Tibial nerve (tissue), 4 donors: ENCODE measurements around the gene NMT1. TPM values are rescaled to one million over a fixed set of nuclear protein-coding genes. Genes with fewer than 3 reads are reported as not detected.

ENCODE experiments used
- DNase-seq, 2 donors: peaks; one replicate each; pipeline ENCODE4 v3.0.0-alpha.2; 2019; ENCODE audit warnings: low spot score in 2 of 2
- H3K27ac ChIP-seq, 4 donors: fragments of 200-600 bp; sonication (generic) in 3 of 4; one replicate each; pipeline ENCODE4 v1.5.1; 2017 to 2019; ENCODE audit warnings: mild to moderate bottlenecking in 1 of 4
- H3K27me3 ChIP-seq, 2 donors: fragments of 200-600 bp; sonication (generic) in 1 of 2; one replicate each; pipeline versions ENCODE4 v1.5.1 to v1.6.0; 2017 to 2019
- H3K36me3 ChIP-seq, 3 donors: fragments of 200-600 bp; sonication (generic); one replicate each; pipeline ENCODE4 v1.5.1; 2018 to 2019
- H3K4me1 ChIP-seq, 4 donors: fragments of 200-600 bp; sonication (generic) in 3 of 4; one replicate each; pipeline ENCODE4 v1.5.1; 2017 to 2019
- H3K4me3 ChIP-seq, 4 donors: fragments of 200-600 bp; sonication (generic) in 3 of 4; one replicate each; pipeline ENCODE4 v1.5.1; 2017 to 2019; ENCODE audit warnings: mild to moderate bottlenecking in 1 of 4, moderate library complexity in 1 of 4
- H3K9me3 ChIP-seq, 4 donors: fragments of 200-600 bp; sonication (generic) in 3 of 4; one replicate each; pipeline ENCODE4 v1.5.1; 2017 to 2019
- CTCF ChIP-seq, 5 experiments: fragments of 200-600 bp in 3 of 5; fragments of 450-650 bp in 2 of 5; sonication (generic) in 3 of 5; IDR thresholded peaks; one replicate each; pipeline ENCODE4 v1.5.1; 2016 to 2019; ENCODE audit warnings: antibody characterized with exemption in 5 of 5, mild to moderate bottlenecking in 3 of 5, moderate library complexity in 2 of 5
- EP300 ChIP-seq, 2 donors: sonication (generic); formaldehyde crosslinking; IDR thresholded peaks; one replicate each; pipeline ENCODE4 v1.6.1; 2017; ENCODE audit warnings: antibody characterized with exemption in 2 of 2, mild to moderate bottlenecking in 1 of 2
- POLR2A ChIP-seq, 2 donors: fragments of 450-650 bp; IDR thresholded peaks; one replicate each; pipeline ENCODE4 v1.6.1; 2017; ENCODE audit warnings: antibody characterized with exemption in 2 of 2, mild to moderate bottlenecking in 2 of 2, moderate library complexity in 2 of 2
- WGBS, 2 donors: methylation state at CpG; one replicate each; pipeline ENCODE4 v1.1.5; 2018; 5-methylcytosine and 5-hydroxymethylcytosine counted together
- total RNA-seq, 4 donors: library from RNA; depleted of rRNA; stranded (reverse); fragments of >200 nt; gene quantifications; one replicate each; pipeline ENCODE4 v1.1.0, GENCODE V29; 2016

The NMT1 gene
- total RNA-seq, 4 donors from 2014 or later = 63.2 to 97.9 (median 80.1) TPM

GRCh38 chr17:45130681-45131615 is 69.8 kb downstream of the NMT1 start:
- Histone ChIP-seq H3K4me3 (peak overlapping the region; percentile 74 to 98 (median 85)), H3K36me3 (no peaks in the 10 kb centered on the region), H3K27ac (peak overlapping the region; percentile 20 to 100 (median 98)), H3K4me1 (peaks cover 0 to 66% (median 27%) of the 10 kb centered on the region in 4 donors), H3K9me3 (no peaks in the 10 kb centered on the region), H3K27me3 (no peaks in the 10 kb centered on the region)
- no peak for DNase-seq
- TF ChIP-seq EP300 (IDR thresholded peaks at IDR 0.05) (no peak), CTCF (IDR thresholded peaks at IDR 0.05) (no peak), POLR2A (IDR thresholded peaks at IDR 0.05) (no peak)
- WGBS, 2 donors = 79 to 85% methylated on average over 17 of the region's 17 CpGs

GRCh38 chr17:45131616-45132319 is 70.7 kb downstream of the NMT1 start:
- Histone ChIP-seq H3K4me3 (peak overlapping the region; percentile 74 to 98 (median 85)), H3K4me1 (peaks cover 0 to 69% (median 33%) of the 10 kb centered on the region in 4 donors), H3K27me3 (no peaks in the 10 kb centered on the region), H3K36me3 (no peaks in the 10 kb centered on the region), H3K9me3 (no peaks in the 10 kb centered on the region), H3K27ac (peak overlapping the region; percentile 95 to 100 (median 99))
- WGBS, 2 donors = 2 to 3% methylated on average over 9 to 33 of the region's 46 CpGs
- no peak for DNase-seq
- TF ChIP-seq EP300 (IDR thresholded peaks at IDR 0.05) = no peak
- TF ChIP-seq CTCF (IDR thresholded peaks at IDR 0.05) = peak; percentile 83 to 98 (median 95)

- Histone ChIP-seq H3K36me3 (no peaks in the 10 kb centered on the region), H3K4me3 (peak within 1 kb of the TSS; percentile 74 to 98 (median 85)), H3K9me3 (no peaks in the 10 kb centered on the region), H3K27ac (peak within 1 kb of the TSS; percentile 95 to 100 (median 99)), H3K27me3 (no peaks in the 10 kb centered on the region), H3K4me1 (peaks cover 0 to 69% (median 33%) of the 10 kb centered on the region in 4 donors)
- 0 to 1% methylated on average over 10 to 25 of the region's 36 CpGs for WGBS, 2 donors
- no peak for TF ChIP-seq CTCF (IDR thresholded peaks at IDR 0.05)
- peak in 1 of 2 donors; percentile 63 for DNase-seq
These were observed 71.1 kb downstream of the NMT1 start, which contains the start of gene PLCD3 for GRCh38 chr17:45132320-45132571. TSS of gene PLCD3 (minus strand) at chr17:45132515. CDS start at chr17:45132410, 105 bp downstream.

GRCh38 chr17:45132572-45133463 is 71.7 kb downstream of the NMT1 start:
- no peaks in the 10 kb centered on the region for H3K9me3 ChIP-seq
- TF ChIP-seq EP300 (IDR thresholded peaks at IDR 0.05) (peak in 1 of 2 donors; percentile 92), CTCF (IDR thresholded peaks at IDR 0.05) (peak; percentile 84 to 93 (median 90)), POLR2A (IDR thresholded peaks at IDR 0.05) (peak in 1 of 2 donors; percentile 75)
- 1 to 2% methylated on average over 30 to 52 of the region's 71 CpGs for WGBS, 2 donors
- H3K4me3 ChIP-seq = peak overlapping the region; percentile 74 to 98 (median 85)
- H3K27ac ChIP-seq = peak overlapping the region; percentile 95 to 100 (median 99)
- DNase-seq = peak; percentile 74 to 78
- peaks cover 0 to 4% (median 0%) of the 10 kb centered on the region in 3 donors for H3K36me3 ChIP-seq
- H3K27me3 ChIP-seq = no peaks in the 10 kb centered on the region
- peaks cover 0 to 65% (median 33%) of the 10 kb centered on the region in 4 donors for H3K4me1 ChIP-seq
